Vagina (tissue), 2 donors: ENCODE measurements around the gene MGAT5. TPM values are rescaled to one million over a fixed set of nuclear protein-coding genes. Genes with fewer than 3 reads are reported as not detected.

ENCODE experiments used
- DNase-seq, 2 donors: peaks; one replicate each; pipeline ENCODE4 v3.0.0-alpha.2; 2017; ENCODE audit errors: extremely low spot score in 2 of 2
- H3K27ac ChIP-seq: fragments of 200-600 bp; sonication (generic); one replicate; pipeline ENCODE4 v1.5.1; 2019
- H3K27me3 ChIP-seq: fragments of 200-600 bp; sonication (generic); one replicate; pipeline ENCODE4 v1.5.1; 2019
- H3K36me3 ChIP-seq, 2 donors: fragments of 200-600 bp; sonication (generic); one replicate each; pipeline ENCODE4 v1.5.1; 2017 to 2019
- H3K4me1 ChIP-seq: fragments of 200-600 bp; sonication (generic); one replicate; pipeline ENCODE4 v1.5.1; 2019
- H3K4me3 ChIP-seq, 2 donors: fragments of 200-600 bp; sonication (generic); 1 replicate in 1 of 2; 2 replicates in 1 of 2; pipeline ENCODE4 v1.5.1; 2016 to 2019
- H3K9me3 ChIP-seq: fragments of 200-600 bp; sonication (generic); one replicate; pipeline ENCODE4 v1.5.1; 2019
- POLR2A ChIP-seq, 2 donors: fragments of 450-650 bp; IDR thresholded peaks; one replicate each; pipeline ENCODE4 v1.6.1; 2017; ENCODE audit warnings: antibody characterized with exemption in 2 of 2, mild to moderate bottlenecking in 2 of 2, moderate library complexity in 2 of 2
- POLR2AphosphoS5 ChIP-seq, 2 donors: sonication (generic); formaldehyde crosslinking; IDR thresholded peaks; one replicate each; pipeline ENCODE4 v1.9.0; 2017; ENCODE audit warnings: antibody characterized with exemption in 2 of 2, mild to moderate bottlenecking in 2 of 2, low read depth in 1 of 2; ENCODE audit not compliant: insufficient read depth in 1 of 2
- intact Hi-C: fragments of 100-400 bp; cut with DNase I; formaldehyde crosslinking; loops from one replicate; pipeline ENCODE4 v1.15.1; 2023
- total RNA-seq: library from RNA; depleted of rRNA; stranded (reverse); fragments of >200 nt; gene quantifications from one replicate; pipeline ENCODE4 v1.2.3, GENCODE V29; 2016
- TF ChIP-seq, protein P1 (sequence below), 3 experiments: fragments of 450-650 bp in 2 of 3; fragments of 200-600 bp in 1 of 3; sonication (generic) in 1 of 3; IDR thresholded peaks; one replicate each; pipeline ENCODE4 v1.5.1; 2017 to 2019; ENCODE audit warnings: antibody characterized with exemption in 3 of 3, mild to moderate bottlenecking in 2 of 3, moderate library complexity in 2 of 3

MGAT5 gene
- total RNA-seq, 1 donor from 2014 or later: 16.7 TPM

DNA sequence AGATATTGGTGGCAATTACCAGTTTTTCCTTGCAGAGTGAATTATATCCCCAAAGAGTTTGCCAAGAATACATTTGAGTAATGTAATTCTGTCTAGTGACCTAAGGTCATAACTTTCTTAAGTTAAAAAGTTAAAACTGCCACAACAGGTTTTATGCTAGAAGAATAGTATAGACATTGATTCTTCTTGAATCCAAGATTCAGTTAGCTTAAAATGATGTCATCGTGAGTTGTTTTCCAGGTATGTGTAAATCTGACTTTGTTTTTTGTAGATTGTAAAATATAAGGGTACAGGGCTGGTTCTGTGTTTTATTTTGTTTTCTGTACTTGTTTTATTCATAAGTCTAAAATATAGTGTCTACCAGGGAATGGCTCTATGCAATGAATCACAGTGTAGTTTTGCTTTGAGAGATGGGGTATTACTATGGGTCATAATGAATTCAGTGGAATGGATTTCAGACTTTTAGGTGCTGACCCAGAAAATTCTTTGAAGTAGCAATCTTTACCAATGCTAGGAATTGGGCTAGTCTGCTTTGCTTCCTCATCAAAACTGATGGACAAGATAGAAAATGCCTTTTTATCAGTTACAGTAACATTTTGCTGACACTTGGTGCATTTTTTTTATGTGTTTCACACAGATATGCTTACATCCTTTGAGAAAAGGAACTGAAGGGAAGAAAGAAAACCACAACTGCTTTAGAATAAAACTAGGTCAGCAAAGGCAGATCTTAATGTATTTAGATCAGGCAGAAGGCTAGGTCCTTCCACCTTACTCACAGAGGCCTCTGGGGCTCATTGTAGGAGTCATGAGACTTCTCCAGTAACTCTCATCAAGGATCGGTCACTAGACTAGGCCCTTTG lies 20.8 kb upstream of the MGAT5 start:
- no peak overlapping the region for H3K27ac ChIP-seq
- H3K9me3 ChIP-seq: no peaks in the 10 kb centered on the region
- no peaks in the 10 kb centered on the region for H3K27me3 ChIP-seq
- no peak for DNase-seq
- no peak overlapping the region for H3K4me3 ChIP-seq
- intact Hi-C loops: no loop called here
- TF ChIP-seq, protein P1, sequence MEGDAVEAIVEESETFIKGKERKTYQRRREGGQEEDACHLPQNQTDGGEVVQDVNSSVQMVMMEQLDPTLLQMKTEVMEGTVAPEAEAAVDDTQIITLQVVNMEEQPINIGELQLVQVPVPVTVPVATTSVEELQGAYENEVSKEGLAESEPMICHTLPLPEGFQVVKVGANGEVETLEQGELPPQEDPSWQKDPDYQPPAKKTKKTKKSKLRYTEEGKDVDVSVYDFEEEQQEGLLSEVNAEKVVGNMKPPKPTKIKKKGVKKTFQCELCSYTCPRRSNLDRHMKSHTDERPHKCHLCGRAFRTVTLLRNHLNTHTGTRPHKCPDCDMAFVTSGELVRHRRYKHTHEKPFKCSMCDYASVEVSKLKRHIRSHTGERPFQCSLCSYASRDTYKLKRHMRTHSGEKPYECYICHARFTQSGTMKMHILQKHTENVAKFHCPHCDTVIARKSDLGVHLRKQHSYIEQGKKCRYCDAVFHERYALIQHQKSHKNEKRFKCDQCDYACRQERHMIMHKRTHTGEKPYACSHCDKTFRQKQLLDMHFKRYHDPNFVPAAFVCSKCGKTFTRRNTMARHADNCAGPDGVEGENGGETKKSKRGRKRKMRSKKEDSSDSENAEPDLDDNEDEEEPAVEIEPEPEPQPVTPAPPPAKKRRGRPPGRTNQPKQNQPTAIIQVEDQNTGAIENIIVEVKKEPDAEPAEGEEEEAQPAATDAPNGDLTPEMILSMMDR (IDR thresholded peaks at IDR 0.05): no peak
- TF ChIP-seq POLR2A (IDR thresholded peaks at IDR 0.05): no peak
- TF ChIP-seq POLR2AphosphoS5 (IDR thresholded peaks at IDR 0.05; ENCODE audit: insufficient read depth in 1 of 2, low read depth in 1 of 2): no peak
- H3K36me3 ChIP-seq: no peaks in the 10 kb centered on the region
- H3K4me1 ChIP-seq: peaks cover 15% of the 10 kb centered on the region

DNA sequence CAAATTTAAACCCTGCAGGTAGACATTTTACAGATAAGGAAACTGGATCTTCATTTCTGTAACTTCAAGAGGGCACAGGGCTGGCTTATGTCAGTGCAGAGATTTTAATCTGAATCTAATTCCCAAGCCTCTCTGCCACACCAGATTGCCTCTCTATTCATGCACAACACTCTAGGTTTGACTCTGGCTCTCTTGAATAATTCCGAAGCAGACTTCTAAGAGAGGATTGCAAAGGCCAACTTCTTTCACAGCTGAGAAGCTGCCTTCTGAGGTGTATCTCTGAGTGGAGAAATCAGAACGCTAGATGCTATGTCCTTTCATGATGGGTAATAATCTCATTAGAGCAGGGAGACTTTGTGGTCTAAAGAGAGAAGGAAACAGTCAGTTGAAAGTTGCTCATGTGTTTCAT lies 20.1 kb upstream of the MGAT5 start:
- no peak for TF ChIP-seq POLR2AphosphoS5 (IDR thresholded peaks at IDR 0.05; ENCODE audit: insufficient read depth in 1 of 2, low read depth in 1 of 2)
- TF ChIP-seq, protein P1 (IDR thresholded peaks at IDR 0.05): no peak
- no peak for TF ChIP-seq POLR2A (IDR thresholded peaks at IDR 0.05)
- intact Hi-C loops: no loop called here
- no peak overlapping the region for H3K27ac ChIP-seq
- DNase-seq: no peak
- no peaks in the 10 kb centered on the region for H3K36me3 ChIP-seq
- H3K4me1 ChIP-seq: peaks cover 15% of the 10 kb centered on the region
- H3K9me3 ChIP-seq: no peaks in the 10 kb centered on the region
- no peaks in the 10 kb centered on the region for H3K27me3 ChIP-seq
- H3K4me3 ChIP-seq: no peak overlapping the region

DNA sequence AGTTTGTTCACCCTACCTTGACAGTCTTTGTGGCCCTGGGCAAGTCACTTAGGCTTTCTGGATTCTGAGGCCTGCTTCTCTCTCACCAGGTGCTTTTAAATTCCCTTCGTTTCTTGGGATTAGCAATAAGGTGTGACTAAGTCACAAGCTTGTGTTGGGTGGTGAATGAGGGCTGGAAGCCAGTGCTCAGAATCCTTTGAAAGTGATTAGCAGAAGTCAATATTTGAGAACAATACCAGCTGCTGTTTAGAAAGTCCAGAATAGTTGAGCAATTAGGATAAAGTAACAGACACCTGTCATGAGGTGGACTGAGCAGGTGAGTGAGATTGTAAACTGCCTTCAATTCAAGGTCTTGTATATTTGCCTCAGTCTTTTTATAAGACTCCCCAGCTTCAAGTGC lies 19.3 kb upstream of the MGAT5 start:
- H3K4me1 ChIP-seq: peaks cover 15% of the 10 kb centered on the region
- H3K9me3 ChIP-seq: no peaks in the 10 kb centered on the region
- H3K4me3 ChIP-seq: no peak overlapping the region
- H3K27me3 ChIP-seq: no peaks in the 10 kb centered on the region
- intact Hi-C loops: no loop called here
- H3K27ac ChIP-seq: no peak overlapping the region
- TF ChIP-seq, protein P1 (IDR thresholded peaks at IDR 0.05): no peak
- TF ChIP-seq POLR2A (IDR thresholded peaks at IDR 0.05) (no peak), POLR2AphosphoS5 (IDR thresholded peaks at IDR 0.05; ENCODE audit: insufficient read depth in 1 of 2, low read depth in 1 of 2) (no peak)
- no peak for DNase-seq
- H3K36me3 ChIP-seq: no peaks in the 10 kb centered on the region

DNA sequence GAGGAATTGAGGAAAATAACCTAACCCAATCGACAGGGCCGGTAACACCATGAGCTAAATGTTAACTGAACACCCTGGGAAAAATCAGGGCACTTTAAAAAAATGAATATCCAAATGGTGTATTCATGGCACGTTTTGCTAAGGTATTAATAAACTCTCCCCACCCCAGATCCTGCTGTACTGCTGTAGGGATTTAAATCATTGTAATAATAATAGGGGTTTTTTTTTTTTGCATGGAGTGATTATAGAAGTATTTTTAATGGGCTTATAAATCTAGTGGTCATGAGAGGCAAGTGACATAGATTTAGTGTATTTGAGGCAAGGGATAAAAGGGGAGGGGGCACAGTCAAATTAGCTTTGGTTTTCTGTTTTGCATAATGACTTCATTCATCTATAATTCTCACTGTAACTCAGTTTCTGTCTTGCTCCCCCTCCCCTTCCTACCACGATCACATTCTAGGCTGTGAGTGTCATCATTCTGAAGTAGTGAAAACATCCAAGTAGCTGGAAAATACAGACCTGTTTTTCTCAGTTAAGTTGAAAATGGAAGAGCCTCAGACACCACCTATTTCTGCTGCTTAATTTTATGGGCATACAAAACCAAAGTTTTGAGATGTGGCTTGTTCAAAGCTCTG lies 18.2 kb upstream of the MGAT5 start:
- intact Hi-C loops: no loop called here
- Histone ChIP-seq H3K27me3 (no peaks in the 10 kb centered on the region), H3K27ac (no peak overlapping the region), H3K9me3 (no peaks in the 10 kb centered on the region), H3K4me3 (no peak overlapping the region), H3K36me3 (no peaks in the 10 kb centered on the region), H3K4me1 (peaks cover 15% of the 10 kb centered on the region)
- TF ChIP-seq, protein P1 (IDR thresholded peaks at IDR 0.05): no peak
- TF ChIP-seq POLR2A (IDR thresholded peaks at IDR 0.05) (no peak), POLR2AphosphoS5 (IDR thresholded peaks at IDR 0.05; ENCODE audit: insufficient read depth in 1 of 2, low read depth in 1 of 2) (no peak)
- DNase-seq: no peak

DNA sequence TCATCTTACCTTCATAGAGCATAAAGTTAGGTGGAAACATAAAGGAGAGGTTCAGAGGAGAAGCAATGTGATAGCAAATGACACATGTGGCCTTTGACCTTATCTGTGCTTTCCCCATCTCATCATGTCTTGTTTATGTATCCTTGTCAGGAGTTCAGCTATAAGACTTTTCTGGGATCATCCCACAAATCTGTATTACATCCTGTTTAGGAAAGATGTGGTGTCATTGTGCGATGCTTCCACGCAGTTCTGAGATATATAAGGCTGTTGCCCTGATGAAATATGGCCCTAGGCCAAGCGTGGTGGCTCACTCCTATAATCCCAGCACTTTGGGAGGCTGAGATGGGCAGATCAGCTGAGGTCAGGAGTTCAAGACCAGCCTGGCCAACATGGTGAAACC lies 15.5 kb upstream of the MGAT5 start:
- no peak overlapping the region for H3K4me3 ChIP-seq
- no peak for TF ChIP-seq POLR2AphosphoS5 (IDR thresholded peaks at IDR 0.05; ENCODE audit: insufficient read depth in 1 of 2, low read depth in 1 of 2)
- no peak for TF ChIP-seq POLR2A (IDR thresholded peaks at IDR 0.05)
- TF ChIP-seq, protein P1 (IDR thresholded peaks at IDR 0.05): no peak
- H3K27me3 ChIP-seq: no peaks in the 10 kb centered on the region
- intact Hi-C loops: no loop called here
- H3K27ac ChIP-seq: no peak overlapping the region
- no peak for DNase-seq
- no peaks in the 10 kb centered on the region for H3K9me3 ChIP-seq
- peaks cover 6% of the 10 kb centered on the region for H3K4me1 ChIP-seq
- H3K36me3 ChIP-seq: no peaks in the 10 kb centered on the region
